RWPE2 (cell line): ENCODE results near the gene SIPA1L3.

ENCODE experiments used
- ATAC-seq: fragments of 200-7000 bp; cut with Tn5 transposase; 3 replicates; pipeline ENCODE4 v1.9.1; 2021; ENCODE audit warnings: low read depth
- DNase-seq: peaks from one replicate; pipeline ENCODE4 v3.0.0-alpha.2; 2020; ENCODE audit warnings: low spot score
- H3K27ac ChIP-seq: fragments of 450-650 bp; 2 replicates; pipeline ENCODE4 v1.5.1; 2017; ENCODE audit warnings: mild to moderate bottlenecking; ENCODE audit not compliant: poor library complexity, severe bottlenecking
- H3K27me3 ChIP-seq: fragments of 250-450 bp; sonication (Bioruptor Pico); 2 replicates; pipeline ENCODE4 v1.5.1; 2021; ENCODE audit warnings: mild to moderate bottlenecking, moderate library complexity; ENCODE audit not compliant: insufficient read depth, poor library complexity, severe bottlenecking
- H3K36me3 ChIP-seq: fragments of 250-450 bp; sonication (Bioruptor Pico); 2 replicates; pipeline ENCODE4 v1.5.1; 2020; ENCODE audit warnings: low read depth, mild to moderate bottlenecking, moderate library complexity
- H3K4me1 ChIP-seq: fragments of 250-450 bp; sonication (Bioruptor Pico); 2 replicates; pipeline ENCODE4 v1.5.1; 2021; ENCODE audit warnings: mild to moderate bottlenecking, moderate library complexity; ENCODE audit not compliant: insufficient read depth, poor library complexity, severe bottlenecking
- H3K4me3 ChIP-seq: fragments of 250-450 bp; sonication (Bioruptor Pico); 2 replicates; pipeline ENCODE4 v1.5.1; 2021; ENCODE audit warnings: mild to moderate bottlenecking, moderate library complexity; ENCODE audit not compliant: severe bottlenecking
- H3K9me3 ChIP-seq: fragments of 250-450 bp; sonication (Bioruptor Pico); 2 replicates; pipeline ENCODE4 v1.5.1; 2021; ENCODE audit warnings: mild to moderate bottlenecking, moderate library complexity; ENCODE audit not compliant: severe bottlenecking
- TF ChIP-seq, protein P1 (sequence below): fragments of 450-650 bp; IDR thresholded peaks from one replicate; pipeline ENCODE4 v1.5.1; 2017; ENCODE audit warnings: mild to moderate bottlenecking, moderate library complexity; ENCODE audit not compliant: poor library complexity, severe bottlenecking

SIPA1L3 gene

DNA sequence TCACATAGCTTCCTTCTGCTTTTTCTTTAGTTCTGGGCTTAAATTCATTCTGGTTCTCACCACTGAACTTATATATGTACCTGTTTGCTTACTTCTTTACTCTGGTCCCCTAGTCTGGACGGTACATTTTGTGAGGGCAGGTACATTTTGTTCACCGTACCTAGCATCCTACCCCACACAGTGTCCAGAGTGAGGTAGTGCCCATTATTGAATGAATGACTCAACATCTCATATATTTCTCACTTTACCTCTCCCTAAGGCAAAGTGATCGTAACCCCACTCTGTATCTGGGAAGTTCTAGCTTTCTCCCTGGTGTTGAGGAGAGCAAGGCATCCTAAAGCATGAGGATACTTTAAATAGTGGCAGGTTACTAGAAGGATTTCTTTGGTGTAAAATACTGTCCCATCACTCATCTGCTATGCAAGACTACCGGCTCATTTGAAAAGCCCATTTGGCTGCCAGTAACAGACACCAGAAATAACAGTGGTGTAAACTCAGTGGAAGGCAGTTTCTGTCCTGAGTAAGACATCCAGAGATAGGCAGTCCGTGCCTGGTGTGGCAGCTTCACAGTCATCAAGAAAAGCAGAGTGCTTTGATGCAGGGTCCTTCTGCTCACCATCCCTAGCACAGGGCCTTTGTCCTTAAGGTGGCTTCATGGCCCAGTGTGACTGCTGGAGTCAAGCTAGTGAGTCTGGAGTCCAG lies 111.8 kb downstream of the SIPA1L3 start:
- no peak overlapping the region for H3K27ac ChIP-seq
- peaks cover 22% of the 10 kb centered on the region for H3K4me1 ChIP-seq
- H3K4me3 ChIP-seq, result no peak overlapping the region
- TF ChIP-seq, protein P1, sequence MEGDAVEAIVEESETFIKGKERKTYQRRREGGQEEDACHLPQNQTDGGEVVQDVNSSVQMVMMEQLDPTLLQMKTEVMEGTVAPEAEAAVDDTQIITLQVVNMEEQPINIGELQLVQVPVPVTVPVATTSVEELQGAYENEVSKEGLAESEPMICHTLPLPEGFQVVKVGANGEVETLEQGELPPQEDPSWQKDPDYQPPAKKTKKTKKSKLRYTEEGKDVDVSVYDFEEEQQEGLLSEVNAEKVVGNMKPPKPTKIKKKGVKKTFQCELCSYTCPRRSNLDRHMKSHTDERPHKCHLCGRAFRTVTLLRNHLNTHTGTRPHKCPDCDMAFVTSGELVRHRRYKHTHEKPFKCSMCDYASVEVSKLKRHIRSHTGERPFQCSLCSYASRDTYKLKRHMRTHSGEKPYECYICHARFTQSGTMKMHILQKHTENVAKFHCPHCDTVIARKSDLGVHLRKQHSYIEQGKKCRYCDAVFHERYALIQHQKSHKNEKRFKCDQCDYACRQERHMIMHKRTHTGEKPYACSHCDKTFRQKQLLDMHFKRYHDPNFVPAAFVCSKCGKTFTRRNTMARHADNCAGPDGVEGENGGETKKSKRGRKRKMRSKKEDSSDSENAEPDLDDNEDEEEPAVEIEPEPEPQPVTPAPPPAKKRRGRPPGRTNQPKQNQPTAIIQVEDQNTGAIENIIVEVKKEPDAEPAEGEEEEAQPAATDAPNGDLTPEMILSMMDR, result no peak
- H3K36me3 ChIP-seq, result peaks cover 5% of the 10 kb centered on the region; the same call in 1 of the 2 replicates
- no peaks in the 10 kb centered on the region for H3K9me3 ChIP-seq
- ATAC-seq (no peak), DNase-seq (no peak)
- H3K27me3 ChIP-seq, result no peaks in the 10 kb centered on the region

DNA sequence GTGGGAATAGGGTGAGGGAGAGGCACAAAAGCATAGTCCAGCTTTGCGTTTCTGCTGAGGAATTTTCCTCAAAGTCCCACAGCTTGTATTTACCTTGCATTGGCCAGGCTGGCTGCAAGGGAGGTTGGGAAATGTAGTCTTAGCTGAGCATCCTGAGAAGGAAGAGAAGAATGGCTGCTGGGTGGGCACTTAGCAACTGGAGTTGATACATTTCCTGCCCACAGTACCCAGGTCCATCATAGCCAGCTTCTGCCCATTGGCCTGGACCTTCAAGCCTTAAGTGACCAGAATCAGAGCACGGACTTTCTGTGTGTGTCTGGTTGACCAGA lies 112.4 kb downstream of the SIPA1L3 start:
- H3K27ac ChIP-seq, result no peak overlapping the region

DNA sequence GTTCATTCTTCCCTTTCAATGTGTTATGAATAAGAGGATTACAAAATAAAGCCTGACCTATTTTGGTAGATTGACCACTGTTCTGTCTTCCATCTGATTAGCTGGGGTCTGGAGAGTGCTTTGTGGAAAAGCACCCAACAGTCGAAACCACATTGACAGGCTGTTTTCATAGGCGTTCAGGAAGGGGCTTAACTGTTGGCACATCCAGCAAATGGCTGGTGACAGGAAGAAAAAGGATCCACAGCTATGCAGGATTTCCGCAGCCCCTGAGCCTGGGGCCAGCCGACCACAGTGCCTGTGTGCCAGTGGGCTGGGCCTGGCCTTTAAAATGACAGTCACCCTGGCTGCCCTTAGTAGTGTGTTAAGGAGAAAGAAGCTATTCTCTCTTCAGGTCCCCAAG lies 113.3 kb downstream of the SIPA1L3 start:
- Histone ChIP-seq H3K27ac (no peak overlapping the region), H3K4me1 (peaks cover 16% of the 10 kb centered on the region)
- TF ChIP-seq, protein P1, result no peak

More for the DNA sequence above, 112.4 kb downstream of the SIPA1L3 start:
- DNase-seq (no peak), ATAC-seq (no peak)
- Histone ChIP-seq H3K4me3 (no peak overlapping the region), H3K36me3 (peaks cover 5% of the 10 kb centered on the region; the same call in 1 of the 2 replicates), H3K27me3 (no peaks in the 10 kb centered on the region), H3K9me3 (no peaks in the 10 kb centered on the region), H3K4me1 (peaks cover 22% of the 10 kb centered on the region)
- TF ChIP-seq, protein P1, result no peak

DNA sequence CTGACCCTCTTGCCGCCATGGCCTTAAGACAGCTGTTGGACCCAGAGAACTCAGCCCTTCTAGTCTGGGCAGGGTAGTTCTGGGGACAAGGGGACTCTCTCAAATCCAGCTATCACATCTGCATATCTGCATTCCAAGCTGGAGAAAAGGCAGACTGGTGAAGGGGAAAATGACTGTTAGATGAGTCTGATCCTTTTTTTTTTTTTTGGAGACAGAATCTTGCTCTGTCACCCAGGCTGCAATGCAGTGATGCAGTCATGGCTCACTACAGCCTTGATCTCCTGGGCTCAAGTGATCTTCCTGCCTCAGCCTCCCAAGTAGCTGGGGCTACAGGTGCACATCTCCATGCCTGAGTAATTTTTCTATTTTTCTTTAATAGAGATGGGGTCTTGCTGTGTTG lies 114.3 kb downstream of the SIPA1L3 start:
- H3K4me1 ChIP-seq, result peaks cover 20% of the 10 kb centered on the region
- H3K27ac ChIP-seq, result no peak overlapping the region
- H3K4me3 ChIP-seq, result no peak overlapping the region
- H3K27me3 ChIP-seq, result no peaks in the 10 kb centered on the region
- TF ChIP-seq, protein P1, result no peak
- ATAC-seq (no peak), DNase-seq (no peak)
- H3K9me3 ChIP-seq, result no peaks in the 10 kb centered on the region
- H3K36me3 ChIP-seq, result peaks cover under 1% of the 10 kb centered on the region; the same call in 1 of the 2 replicates

More for the DNA sequence above, 113.3 kb downstream of the SIPA1L3 start:
- Histone ChIP-seq H3K9me3 (no peaks in the 10 kb centered on the region), H3K36me3 (peaks cover 5% of the 10 kb centered on the region; the same call in 1 of the 2 replicates), H3K27me3 (no peaks in the 10 kb centered on the region), H3K4me3 (no peak overlapping the region)
- no peak for DNase-seq
- ATAC-seq, result no peak
